K562 (cell line): ENCODE results near the gene CPTP. TPM values are rescaled to one million over a fixed set of nuclear protein-coding genes. Genes with fewer than 3 reads are reported as not detected.

Source experiments
- ATAC-seq: fragments of 200-7000 bp; cut with Tn5 transposase; 3 replicates; pipeline ENCODE4 v1.9.1; 2020; ENCODE audit warnings: moderate library complexity
- BruUV-seq: library from RNA; stranded (reverse); fragments of 400-500 nt; replicated peaks from 2 replicates; lab custom pipeline; 2021; lab: Mats Ljungman, UMichigan
- CTCF ChIA-PET: fragments of 300-600 bp; formaldehyde crosslinking; extraction: SDS; loops from one replicate; lab custom pipeline; 2021; ENCODE audit warnings: low intra/inter-chr PET ratio; lab: Yijun Ruan, JAX
- POLR2A ChIA-PET: fragments of 300-600, 350-650 bp; sonication (Branson Sonifier 250); formaldehyde crosslinking; extraction: SDS; loops from one replicate; lab custom pipeline; 2021; ENCODE audit warnings: antibody characterized with exemption, inconsistent platforms; lab: Yijun Ruan, JAX
- DNase-seq, 4 experiments: peaks; one replicate each; pipeline versions ENCODE4 v3.0.0 to v3.0.0-alpha.2; 2011 to 2018; ENCODE audit warnings: low spot score in 3 of 4, mixed read lengths in 3 of 4; ENCODE audit errors: extremely low read depth in 1 of 4
- FAIRE-seq: peaks from 2 replicates; lab custom pipeline; 2011; peaks lifted over from hg19 to GRCh38; lab: Jason Lieb, UNC
- H2AFZ ChIP-seq: 2 replicates; pipeline ENCODE4 v1.6.0; 2011; ENCODE audit warnings: low read depth, low read length, control low read depth, inconsistent platforms
- H3K27ac ChIP-seq: fragments of 200-600 bp; 3 replicates; pipeline ENCODE4 v1.8.0; 2011; ENCODE audit warnings: low read depth, mild to moderate bottlenecking, control low read depth, inconsistent platforms, low read length, moderate library complexity, mixed read lengths; ENCODE audit errors: extremely low read depth
- H3K27me3 ChIP-seq, 2 experiments: fragments of 300-600 bp in 1 of 2; 2 replicates in 1 of 2; 3 replicates in 1 of 2; pipeline versions ENCODE4 v1.6.0 to v1.8.0; 2011; ENCODE audit warnings: inconsistent platforms in 2 of 2, low read length in 2 of 2, mild to moderate bottlenecking in 1 of 2, mixed read lengths in 1 of 2, moderate library complexity in 1 of 2; ENCODE audit not compliant: control insufficient read depth in 2 of 2, insufficient read depth in 2 of 2
- H3K36me3 ChIP-seq: fragments of 300-600 bp; 3 replicates; pipeline ENCODE4 v1.8.0; 2011; ENCODE audit warnings: mild to moderate bottlenecking, low read length, inconsistent platforms; ENCODE audit not compliant: control insufficient read depth, insufficient read depth
- H3K4me1 ChIP-seq, 2 experiments: fragments of 200-600 bp in 1 of 2; replicated peaks in 1 of 2; 2 replicates in 1 of 2; 3 replicates in 1 of 2; pipeline versions ENCODE4 v1.5.1 to v1.8.0; 2011; ENCODE audit warnings: inconsistent platforms in 2 of 2, low read length in 2 of 2, mild to moderate bottlenecking in 1 of 2, mixed read lengths in 1 of 2, moderate library complexity in 1 of 2; ENCODE audit not compliant: control insufficient read depth in 2 of 2, insufficient read depth in 2 of 2
- H3K4me2 ChIP-seq: 2 replicates; pipeline ENCODE4 v1.6.1; 2011; ENCODE audit warnings: low read length, control low read depth, inconsistent platforms, mixed read lengths; ENCODE audit not compliant: insufficient read depth
- H3K4me3 ChIP-seq: fragments of 200-600 bp; sonication (generic), shearing (Covaris generic); 2 replicates; pipeline ENCODE4 v1.5.1; 2016; ENCODE audit warnings: control low read depth, inconsistent platforms
- H3K79me2 ChIP-seq: fragments of 200-600 bp; 3 replicates; pipeline ENCODE4 v1.8.0; 2011; ENCODE audit warnings: low read length, inconsistent platforms; ENCODE audit not compliant: control insufficient read depth, insufficient read depth
- H3K9ac ChIP-seq, 2 experiments: 2 replicates each; pipeline versions ENCODE4 v1.6.0 to v1.6.1; 2011; ENCODE audit warnings: low read depth in 2 of 2, low read length in 2 of 2, control low read depth in 1 of 2, inconsistent platforms in 1 of 2, mild to moderate bottlenecking in 1 of 2, mixed read lengths in 1 of 2; ENCODE audit not compliant: insufficient read depth in 1 of 2
- H3K9me1 ChIP-seq: one replicate; pipeline ENCODE4 v1.6.0; 2011; ENCODE audit warnings: inconsistent platforms, mild to moderate bottlenecking, low read length, moderate library complexity; ENCODE audit not compliant: control insufficient read depth, insufficient read depth
- H3K9me3 ChIP-seq: replicated peaks from 2 replicates; pipeline ENCODE4 v1.5.1; 2011; ENCODE audit warnings: low read depth, low read length, inconsistent platforms; ENCODE audit not compliant: control insufficient read depth, insufficient read depth
- H4K20me1 ChIP-seq: replicated peaks from 2 replicates; pipeline ENCODE4 v1.6.1; 2011; ENCODE audit warnings: low read length, inconsistent platforms, mixed read lengths; ENCODE audit not compliant: control insufficient read depth, insufficient read depth
- CBFA2T2 ChIP-seq: fragments of 450-650 bp; conservative IDR thresholded peaks from 2 replicates; pipeline ENCODE4 v1.6.1; 2017; ENCODE audit warnings: mild to moderate bottlenecking
- FOXP4 ChIP-seq: sonication (generic); formaldehyde crosslinking; IDR thresholded peaks from 2 replicates; pipeline ENCODE4 v1.8.0; 2022; ENCODE audit warnings: mild to moderate bottlenecking, missing genetic modification reagents, borderline replicate concordance
- KHSRP ChIP-seq: fragments of 450-650 bp; IDR thresholded peaks from 2 replicates; pipeline ENCODE4 v1.6.1; 2017
- KLF6 ChIP-seq: fragments of 250-450 bp; sonication (Bioruptor Pico); IDR thresholded peaks from 2 replicates; pipeline ENCODE4 v1.4.0; 2020; ENCODE audit warnings: mild to moderate bottlenecking, moderate library complexity, borderline replicate concordance
- MYC ChIP-seq, 2 experiments: fragments of 250-450 bp in 1 of 2; sonication (Bioruptor Pico) in 1 of 2; IDR thresholded peaks; 2 replicates each; pipeline versions ENCODE4 v1.5.1 to v1.6.1; 2012 to 2021; ENCODE audit warnings: low read depth in 2 of 2, borderline replicate concordance in 1 of 2, improper control_type of control experiment in 1 of 2, low read length in 1 of 2, mild to moderate bottlenecking in 1 of 2, moderate library complexity in 1 of 2
- NFIC ChIP-seq: fragments of 450-650 bp; IDR thresholded peaks from 2 replicates; pipeline ENCODE4 v1.6.1; 2017; ENCODE audit warnings: mild to moderate bottlenecking, inconsistent platforms
- NFRKB ChIP-seq: fragments of 450-650 bp; IDR thresholded peaks from 2 replicates; pipeline ENCODE4 v1.6.1; 2016; ENCODE audit warnings: low read depth
- THAP12 ChIP-seq: fragments of 250-450 bp; sonication (Bioruptor Pico); IDR thresholded peaks from 2 replicates; pipeline ENCODE4 v1.9.0; 2021; ENCODE audit warnings: mild to moderate bottlenecking, inconsistent platforms
- WGBS: fragments of 100-300 bp; shearing (Covaris generic); methylation state at CpG from one replicate; pipeline ENCODE4 v1.1.6; 2016; ENCODE audit warnings: low coverage, mixed read lengths; ENCODE audit not compliant: insufficient coverage; ENCODE audit errors: missing lambda C conversion rate; 5-methylcytosine and 5-hydroxymethylcytosine counted together
- in situ Hi-C: fragments of 300-500 bp; cut with MboI; formaldehyde crosslinking; loops from 4 replicates; pipeline ENCODE4 v1.15.0; 2018; ENCODE audit warnings: inconsistent platforms, mixed read lengths
- intact Hi-C: fragments of 100-400 bp; cut with micrococcal nuclease; formaldehyde crosslinking; loops from 2 replicates; pipeline ENCODE4 v1.14.2; 2022
- polyA plus RNA-seq, 8 experiments: library from polyadenylated mRNA; depleted of rRNA in 4 of 8; stranded (reverse) in 5 of 8; unstranded in 3 of 8; fragments of >200 nt; fragmentation: Nextera tagmentation in 2 of 8; fragmentation: Illumina TruSeq in 1 of 8; extraction: Ambion mirVana in 2 of 8; extraction: Trizol in 1 of 8; gene quantifications; 2 replicates each; pipeline versions ENCODE4 v1.2.1 to v1.2.3, GENCODE V29; 2011 to 2014; ENCODE audit warnings: inconsistent platforms in 1 of 8, missing spikeins in 1 of 8
- total RNA-seq, 7 experiments: library from RNA; depleted of rRNA in 6 of 7; stranded (reverse); fragments of >200 nt in 6 of 7; fragmentation: Illumina TruSeq in 2 of 7; extraction: Trizol in 2 of 7; gene quantifications; 2 replicates each; pipeline versions ENCODE4 v1.2.1 to v1.2.3, GENCODE V29; 2011 to 2021; ENCODE audit warnings: low replicate concordance in 1 of 7
- TF ChIP-seq, protein P1 (sequence below): fragments of 450-650 bp; IDR thresholded peaks from 2 replicates; pipeline ENCODE4 v1.6.1; 2017; ENCODE audit warnings: antibody characterized with exemption, mild to moderate bottlenecking
- TF ChIP-seq, protein P2 (sequence below): sonication (generic); formaldehyde crosslinking; IDR thresholded peaks from 2 replicates; pipeline ENCODE4 v1.5.0; 2020; ENCODE audit warnings: missing genetic modification reagents

The CPTP gene
- total and polyA plus RNA-seq, 9 of the 15 experiments (the other 6 are each of a cell fraction or from before 2014, with no cell fraction given), result 0.11 to 25.8 (median 3.5) TPM

DNA sequence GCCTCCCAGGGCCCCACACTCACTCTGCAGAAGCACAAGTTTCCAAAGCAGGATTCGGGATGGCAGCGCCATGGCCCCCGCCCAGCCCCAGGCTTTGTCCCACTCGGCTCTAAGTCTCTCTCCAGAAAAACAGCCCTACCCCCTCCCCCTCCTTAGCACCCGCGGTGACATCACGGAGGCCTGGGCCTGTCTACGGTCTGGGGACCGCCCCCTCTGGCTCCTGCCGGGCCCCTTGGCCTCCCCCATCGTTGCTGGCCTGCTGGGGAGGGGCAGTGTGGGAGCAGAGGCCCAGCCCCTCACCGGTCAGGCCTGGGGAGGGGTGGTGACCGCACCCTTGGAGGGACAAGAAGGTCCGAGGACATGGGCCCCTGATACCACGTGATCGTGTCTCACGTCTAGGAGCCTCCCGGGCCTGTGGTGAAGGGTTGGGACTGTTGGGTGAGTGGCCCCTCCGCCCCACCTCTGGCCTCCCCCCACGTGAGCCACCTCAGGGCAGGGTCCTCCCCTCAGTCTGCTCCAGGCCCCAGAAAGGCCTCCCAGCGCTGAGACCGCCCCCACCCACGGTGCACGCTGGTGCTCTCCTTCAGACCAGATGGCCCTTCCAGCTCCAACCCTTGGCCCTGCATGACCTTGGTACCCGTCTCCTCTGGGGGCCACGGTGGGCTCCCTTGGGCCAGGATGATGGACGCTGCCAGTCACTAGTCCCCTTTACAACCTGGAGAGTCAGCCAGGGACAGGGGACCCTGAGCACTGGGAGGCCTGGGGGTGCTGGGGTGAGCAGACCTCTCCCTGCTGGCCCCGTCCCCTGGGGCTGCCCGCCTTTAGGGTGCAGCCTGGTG, 34.0 kb downstream of the CPTP start, which contains the start of gene MXRA8:
MXRA8 (minus strand) TSS at position 123 of the 839 bp plus-strand sequence; CDS start at position 72, 51 bp downstream.
- Histone ChIP-seq H4K20me1 (no peaks in the 10 kb centered on the region), H3K9ac (peak within 1 kb of the TSS; percentile 74 to 89), H3K79me2 (peaks cover 10% of the 10 kb centered on the region; the same call in 2 of the 3 replicates), H3K4me3 (peak within 1 kb of the TSS; percentile 33), H2AFZ (peak within 1 kb of the TSS; percentile 99), H3K36me3 (no peaks in the 10 kb centered on the region), H3K27ac (peak within 1 kb of the TSS; percentile 74), H3K9me3 (0 out of 2 replicates have a peak, but pooled peaks cover 2% of the 10 kb centered on the region), H3K4me1 (peaks cover 19 to 79% of the 10 kb centered on the region in 2 experiments), H3K4me2 (peak within 1 kb of the TSS; percentile 71), H3K27me3 (no peaks in the 10 kb centered on the region; a peak in 1 of 5 replicates), H3K9me1 (no peaks in the 10 kb centered on the region)
- intact Hi-C loops (no loop called here), in situ Hi-C loops (no loop called here)
- no TSS peak for BruUV-seq
- CTCF ChIA-PET, result no interaction called here
- FAIRE-seq (peak; percentile 96), ATAC-seq (peak; percentile 93), DNase-seq (peak; percentile 92 to 96 (median 94))
- WGBS, result 27% methylated on average over 29 of the region's 29 CpGs
- POLR2A ChIA-PET, result interaction anchor here (1.0 to 1.1 kb wide), 2 partner anchors 12 to 18 kb away, joined by 5 read pairs; no protein-coding TSS in a partner anchor
- TF ChIP-seq, protein P1, sequence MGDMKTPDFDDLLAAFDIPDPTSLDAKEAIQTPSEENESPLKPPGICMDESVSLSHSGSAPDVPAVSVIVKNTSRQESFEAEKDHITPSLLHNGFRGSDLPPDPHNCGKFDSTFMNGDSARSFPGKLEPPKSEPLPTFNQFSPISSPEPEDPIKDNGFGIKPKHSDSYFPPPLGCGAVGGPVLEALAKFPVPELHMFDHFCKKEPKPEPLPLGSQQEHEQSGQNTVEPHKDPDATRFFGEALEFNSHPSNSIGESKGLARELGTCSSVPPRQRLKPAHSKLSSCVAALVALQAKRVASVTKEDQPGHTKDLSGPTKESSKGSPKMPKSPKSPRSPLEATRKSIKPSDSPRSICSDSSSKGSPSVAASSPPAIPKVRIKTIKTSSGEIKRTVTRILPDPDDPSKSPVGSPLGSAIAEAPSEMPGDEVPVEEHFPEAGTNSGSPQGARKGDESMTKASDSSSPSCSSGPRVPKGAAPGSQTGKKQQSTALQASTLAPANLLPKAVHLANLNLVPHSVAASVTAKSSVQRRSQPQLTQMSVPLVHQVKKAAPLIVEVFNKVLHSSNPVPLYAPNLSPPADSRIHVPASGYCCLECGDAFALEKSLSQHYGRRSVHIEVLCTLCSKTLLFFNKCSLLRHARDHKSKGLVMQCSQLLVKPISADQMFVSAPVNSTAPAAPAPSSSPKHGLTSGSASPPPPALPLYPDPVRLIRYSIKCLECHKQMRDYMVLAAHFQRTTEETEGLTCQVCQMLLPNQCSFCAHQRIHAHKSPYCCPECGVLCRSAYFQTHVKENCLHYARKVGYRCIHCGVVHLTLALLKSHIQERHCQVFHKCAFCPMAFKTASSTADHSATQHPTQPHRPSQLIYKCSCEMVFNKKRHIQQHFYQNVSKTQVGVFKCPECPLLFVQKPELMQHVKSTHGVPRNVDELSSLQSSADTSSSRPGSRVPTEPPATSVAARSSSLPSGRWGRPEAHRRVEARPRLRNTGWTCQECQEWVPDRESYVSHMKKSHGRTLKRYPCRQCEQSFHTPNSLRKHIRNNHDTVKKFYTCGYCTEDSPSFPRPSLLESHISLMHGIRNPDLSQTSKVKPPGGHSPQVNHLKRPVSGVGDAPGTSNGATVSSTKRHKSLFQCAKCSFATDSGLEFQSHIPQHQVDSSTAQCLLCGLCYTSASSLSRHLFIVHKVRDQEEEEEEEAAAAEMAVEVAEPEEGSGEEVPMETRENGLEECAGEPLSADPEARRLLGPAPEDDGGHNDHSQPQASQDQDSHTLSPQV, result peak; percentile 78
- TF ChIP-seq THAP12 (CRISPR knock-in tag), result 0 out of 2 replicates have a peak, but pooled peaks have one; percentile 38
- no peak for TF ChIP-seq KHSRP
- peak; percentile 74 for TF ChIP-seq CBFA2T2
- TF ChIP-seq NFRKB, result peak; percentile 49; the same call in 1 of the 2 replicates
- peak; percentile 70; the same call in 1 of the 2 replicates for TF ChIP-seq KLF6 (CRISPR knock-in tag)
- TF ChIP-seq NFIC, result peak; percentile 62; the same call in 1 of the 2 replicates
- no peak for TF ChIP-seq FOXP4 (CRISPR knock-in tag)
- peak; percentile 41 for TF ChIP-seq MYC (IDR thresholded peaks at IDR 0.05; ENCODE audit: low read depth, low read length)
- TF ChIP-seq MYC (CRISPR knock-in tag; IDR thresholded peaks at IDR 0.05; ENCODE audit: borderline replicate concordance, low read depth), result peak; percentile 58; the same call in 1 of the 2 replicates
- TF ChIP-seq, protein P2, sequence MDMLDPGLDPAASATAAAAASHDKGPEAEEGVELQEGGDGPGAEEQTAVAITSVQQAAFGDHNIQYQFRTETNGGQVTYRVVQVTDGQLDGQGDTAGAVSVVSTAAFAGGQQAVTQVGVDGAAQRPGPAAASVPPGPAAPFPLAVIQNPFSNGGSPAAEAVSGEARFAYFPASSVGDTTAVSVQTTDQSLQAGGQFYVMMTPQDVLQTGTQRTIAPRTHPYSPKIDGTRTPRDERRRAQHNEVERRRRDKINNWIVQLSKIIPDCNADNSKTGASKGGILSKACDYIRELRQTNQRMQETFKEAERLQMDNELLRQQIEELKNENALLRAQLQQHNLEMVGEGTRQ, result peak; percentile 88
